Measurements from ENCODE around the gene CABP1. TPM values are rescaled to one million over a fixed set of nuclear protein-coding genes. Genes with fewer than 3 reads are reported as not detected.
"Not testable (repeated sequence)": the region's sequence is repeated elsewhere in the genome, so short reads cannot be mapped to it uniquely, and the experiment has no call there.

Gene CABP1
- total RNA-seq, 1 experiment from 2014 or later = 1.2 TPM

GRCh38 chr12:120666571-120667390 lies 26.4 kb downstream of the CABP1 start:
- Histone ChIP-seq H3K27me3 (replicated peaks; ENCODE audit: insufficient read depth, low read depth, low read length, poor library complexity) (no peaks in the 10 kb centered on the region), H3K27ac (ENCODE audit: low read depth, low read length, poor library complexity, severe bottlenecking) (no peak overlapping the region), H3K9me3 (ENCODE audit: low read depth, low read length, poor library complexity, severe bottlenecking) (no peaks in the 10 kb centered on the region), H3K36me3 (ENCODE audit: insufficient read depth, low read length, poor library complexity, severe bottlenecking) (no peaks in the 10 kb centered on the region), H3K4me1 (ENCODE audit: insufficient read depth, low read length, poor library complexity, severe bottlenecking) (peaks cover 15% of the 10 kb centered on the region), H3K4me3 (ENCODE audit: low read depth, low read length, poor library complexity, severe bottlenecking) (no peak overlapping the region)
- no peak for TF ChIP-seq EZH2 (IDR thresholded peaks at IDR 0.05; ENCODE audit: borderline replicate concordance, low read depth, low read length, poor library complexity, severe bottlenecking)
- TF ChIP-seq, protein P1, sequence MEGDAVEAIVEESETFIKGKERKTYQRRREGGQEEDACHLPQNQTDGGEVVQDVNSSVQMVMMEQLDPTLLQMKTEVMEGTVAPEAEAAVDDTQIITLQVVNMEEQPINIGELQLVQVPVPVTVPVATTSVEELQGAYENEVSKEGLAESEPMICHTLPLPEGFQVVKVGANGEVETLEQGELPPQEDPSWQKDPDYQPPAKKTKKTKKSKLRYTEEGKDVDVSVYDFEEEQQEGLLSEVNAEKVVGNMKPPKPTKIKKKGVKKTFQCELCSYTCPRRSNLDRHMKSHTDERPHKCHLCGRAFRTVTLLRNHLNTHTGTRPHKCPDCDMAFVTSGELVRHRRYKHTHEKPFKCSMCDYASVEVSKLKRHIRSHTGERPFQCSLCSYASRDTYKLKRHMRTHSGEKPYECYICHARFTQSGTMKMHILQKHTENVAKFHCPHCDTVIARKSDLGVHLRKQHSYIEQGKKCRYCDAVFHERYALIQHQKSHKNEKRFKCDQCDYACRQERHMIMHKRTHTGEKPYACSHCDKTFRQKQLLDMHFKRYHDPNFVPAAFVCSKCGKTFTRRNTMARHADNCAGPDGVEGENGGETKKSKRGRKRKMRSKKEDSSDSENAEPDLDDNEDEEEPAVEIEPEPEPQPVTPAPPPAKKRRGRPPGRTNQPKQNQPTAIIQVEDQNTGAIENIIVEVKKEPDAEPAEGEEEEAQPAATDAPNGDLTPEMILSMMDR (conservative IDR thresholded peaks at IDR 0.05; ENCODE audit: low read depth, low read length) = no peak
- ChIA-PET POLR2A (ENCODE audit: low non-redundant PET) (no interaction called here), CTCF (interaction anchor here (0.7 kb wide), 1 partner anchor 129 kb away, joined by 4 read pairs; no protein-coding TSS in a partner anchor)
- DNase-seq (ENCODE audit: low spot score) = no peak
- no TSS peak for BruUV-seq (replicated peaks)
- intact Hi-C loops (cut with micrococcal nuclease; ENCODE audit: unreplicated experiment) = no loop called here

- POLR2A ChIA-PET (ENCODE audit: low non-redundant PET) = no interaction called here
- Histone ChIP-seq H3K9me3 (ENCODE audit: low read depth, low read length, poor library complexity, severe bottlenecking) (no peaks in the 10 kb centered on the region), H3K27ac (ENCODE audit: low read depth, low read length, poor library complexity, severe bottlenecking) (no peak overlapping the region), H3K4me3 (ENCODE audit: low read depth, low read length, poor library complexity, severe bottlenecking) (no peak overlapping the region), H3K27me3 (replicated peaks; ENCODE audit: insufficient read depth, low read depth, low read length, poor library complexity) (no peaks in the 10 kb centered on the region), H3K4me1 (ENCODE audit: insufficient read depth, low read length, poor library complexity, severe bottlenecking) (peaks cover 15% of the 10 kb centered on the region), H3K36me3 (ENCODE audit: insufficient read depth, low read length, poor library complexity, severe bottlenecking) (no peaks in the 10 kb centered on the region)
- TF ChIP-seq, protein P1 (conservative IDR thresholded peaks at IDR 0.05; ENCODE audit: low read depth, low read length) = no peak
- no TSS peak for BruUV-seq (replicated peaks)
- DNase-seq (ENCODE audit: low spot score) = no peak
- intact Hi-C loops (cut with micrococcal nuclease; ENCODE audit: unreplicated experiment) = no loop called here
- CTCF ChIA-PET = interaction anchor here (1.3 kb wide), 1 partner anchor 21 kb away, joined by 5 read pairs; no protein-coding TSS in a partner anchor
Observed at GRCh38 chr12:120668091-120668867, 27.9 kb downstream of the CABP1 start.

DNA sequence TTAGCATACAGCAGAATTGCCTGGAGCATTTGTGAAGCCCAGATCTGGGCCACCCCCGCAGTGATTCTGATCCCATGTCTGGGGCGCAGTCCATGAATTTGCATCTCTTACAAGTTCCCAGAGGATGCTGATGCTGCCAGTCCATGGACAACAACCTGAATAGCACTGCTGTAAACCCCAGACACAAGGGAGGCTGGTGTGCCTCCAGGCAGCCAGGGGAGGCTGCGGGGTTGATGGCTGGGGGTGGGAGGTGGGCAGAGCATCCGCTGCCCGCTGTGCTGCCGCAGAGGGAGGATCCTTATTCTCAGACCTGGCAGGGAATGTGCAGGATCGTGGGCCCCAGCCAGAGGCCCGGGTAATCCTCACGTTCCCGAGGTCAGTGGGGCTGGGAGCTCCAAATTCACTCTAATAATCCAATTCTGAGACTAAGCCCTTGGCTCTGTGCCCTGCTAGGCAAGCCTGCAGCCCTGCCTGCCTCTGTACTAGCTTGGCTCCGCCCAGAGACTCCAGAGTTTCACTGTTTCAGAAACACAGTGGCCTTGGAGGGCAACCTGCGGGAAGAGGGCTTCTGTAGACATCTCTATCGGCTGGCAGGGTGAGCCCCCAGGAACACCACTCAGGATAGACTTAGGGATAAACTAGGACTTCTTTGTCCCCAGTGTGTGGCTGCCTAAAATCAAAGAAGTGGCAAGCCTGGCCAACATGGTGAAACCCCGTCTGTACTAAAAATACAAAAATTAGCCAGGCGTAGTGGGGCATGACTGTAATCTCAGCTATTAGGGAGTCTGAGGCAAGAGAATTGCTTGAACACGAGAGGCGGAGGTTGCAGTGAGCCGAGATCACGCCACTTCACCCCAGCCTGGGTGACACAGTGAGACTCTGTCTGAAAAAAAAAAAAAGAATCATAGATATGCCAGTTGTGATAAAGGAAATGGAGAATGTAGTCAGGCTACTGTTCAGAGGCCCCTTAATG lies 28.7 kb downstream of the CABP1 start:
- ChIA-PET CTCF (interaction anchor here (0.6 to 1.3 kb wide), 2 partner anchors 22 to 223 kb away, joined by 3 to 5 read pairs; no protein-coding TSS in a partner anchor), POLR2A (ENCODE audit: low non-redundant PET) (interaction anchor here (0.5 kb wide), 1 partner anchor 424 kb away, joined by 13 read pairs; no protein-coding TSS in a partner anchor)
- TF ChIP-seq, protein P1 (conservative IDR thresholded peaks at IDR 0.05; ENCODE audit: low read depth, low read length) = no peak
- TF ChIP-seq EZH2 (IDR thresholded peaks at IDR 0.05; ENCODE audit: borderline replicate concordance, low read depth, low read length, poor library complexity, severe bottlenecking) = no peak
- Histone ChIP-seq H3K36me3 (ENCODE audit: insufficient read depth, low read length, poor library complexity, severe bottlenecking) (no peaks in the 10 kb centered on the region), H3K9me3 (ENCODE audit: low read depth, low read length, poor library complexity, severe bottlenecking) (no peaks in the 10 kb centered on the region), H3K27ac (ENCODE audit: low read depth, low read length, poor library complexity, severe bottlenecking) (peak overlapping the region; percentile 63), H3K4me1 (ENCODE audit: insufficient read depth, low read length, poor library complexity, severe bottlenecking) (peaks cover 15% of the 10 kb centered on the region), H3K4me3 (ENCODE audit: low read depth, low read length, poor library complexity, severe bottlenecking) (no peak overlapping the region), H3K27me3 (replicated peaks; ENCODE audit: insufficient read depth, low read depth, low read length, poor library complexity) (no peaks in the 10 kb centered on the region)
- DNase-seq (ENCODE audit: low spot score) = peak; percentile 88
- no TSS peak for BruUV-seq (replicated peaks)
- intact Hi-C loops (cut with micrococcal nuclease; ENCODE audit: unreplicated experiment) = no loop called here

DNA sequence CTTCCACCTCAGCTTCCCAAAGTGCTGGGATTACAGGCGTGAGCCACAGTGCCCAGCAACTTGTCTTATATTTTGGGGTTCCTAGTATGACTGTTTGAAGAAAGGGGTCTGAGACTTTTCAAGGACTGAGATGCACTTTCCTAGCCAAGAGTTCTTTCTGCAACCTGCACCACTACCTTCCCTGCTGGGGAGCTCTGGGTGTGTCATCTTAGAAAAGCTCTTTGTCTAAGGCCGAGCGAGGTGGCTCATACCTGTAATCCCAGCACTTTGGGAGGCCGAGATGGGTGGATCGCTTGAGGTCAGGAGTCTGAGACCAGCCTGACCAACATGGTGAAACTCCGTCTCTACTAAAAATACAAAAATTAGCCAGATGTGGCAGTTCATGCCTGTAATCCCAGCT lies 29.8 kb downstream of the CABP1 start:
- CTCF ChIA-PET; DNase-seq (ENCODE audit: low spot score); H3K9me3 ChIP-seq (ENCODE audit: low read depth, low read length, poor library complexity, severe bottlenecking); POLR2A ChIA-PET (ENCODE audit: low non-redundant PET); BruUV-seq (replicated peaks); H3K27ac ChIP-seq (ENCODE audit: low read depth, low read length, poor library complexity, severe bottlenecking); H3K27me3 ChIP-seq (replicated peaks; ENCODE audit: insufficient read depth, low read depth, low read length, poor library complexity); H3K36me3 ChIP-seq (ENCODE audit: insufficient read depth, low read length, poor library complexity, severe bottlenecking); intact Hi-C loops (cut with micrococcal nuclease; ENCODE audit: unreplicated experiment); H3K4me3 ChIP-seq (ENCODE audit: low read depth, low read length, poor library complexity, severe bottlenecking): not testable (repeated sequence)
- peaks cover 15% of the 10 kb centered on the region for H3K4me1 ChIP-seq (ENCODE audit: insufficient read depth, low read length, poor library complexity, severe bottlenecking)

All from A673 (cell line).